ENCODE data around the gene OSGIN1.

The OSGIN1 gene

GRCh38 chr16:83977056-83977815 lies 24.2 kb downstream of the OSGIN1 start:
- no peak for TF ChIP-seq CTCF (IDR thresholded peaks at IDR 0.05)
- no peaks in the 10 kb centered on the region for H3K4me1 ChIP-seq
- intact Hi-C loops (cut with DNase I; ENCODE audit: low total_unique reads) = no loop called here
- no peak overlapping the region for H3K27ac ChIP-seq
- no peak overlapping the region for H3K4me3 ChIP-seq
- H3K36me3 ChIP-seq = no peaks in the 10 kb centered on the region
- H3K27me3 ChIP-seq = peaks cover 0 to 9% of the 10 kb centered on the region in 2 donors
- DNase-seq = no peak
- peaks cover 0 to 12% (median 4%) of the 10 kb centered on the region in 3 donors for H3K9me3 ChIP-seq

- H3K36me3 ChIP-seq = no peaks in the 10 kb centered on the region
- no peak for DNase-seq
- no peak overlapping the region for H3K27ac ChIP-seq
- TF ChIP-seq CTCF (IDR thresholded peaks at IDR 0.05) = no peak
- H3K9me3 ChIP-seq = peaks cover 0 to 12% (median 4%) of the 10 kb centered on the region in 3 donors
- peaks cover 0 to 9% of the 10 kb centered on the region in 2 donors for H3K27me3 ChIP-seq
- H3K4me1 ChIP-seq = no peaks in the 10 kb centered on the region
- intact Hi-C loops (cut with DNase I; ENCODE audit: low total_unique reads) = no loop called here
- no peak overlapping the region for H3K4me3 ChIP-seq
These were observed 25.4 kb downstream of the OSGIN1 start for GRCh38 chr16:83978401-83978904.

GRCh38 chr16:83979441-83979840 lies 26.4 kb downstream of the OSGIN1 start:
- intact Hi-C loops (cut with DNase I; ENCODE audit: low total_unique reads) = no loop called here
- Histone ChIP-seq H3K27me3 (peaks cover 0 to 9% of the 10 kb centered on the region in 2 donors), H3K9me3 (peaks cover 0 to 12% (median 4%) of the 10 kb centered on the region in 3 donors), H3K4me1 (no peaks in the 10 kb centered on the region), H3K4me3 (no peak overlapping the region), H3K27ac (no peak overlapping the region), H3K36me3 (no peaks in the 10 kb centered on the region)
- DNase-seq = no peak
- TF ChIP-seq CTCF (IDR thresholded peaks at IDR 0.05) = no peak

- no peak for TF ChIP-seq CTCF (IDR thresholded peaks at IDR 0.05)
These were observed 27.8 kb downstream of the OSGIN1 start for GRCh38 chr16:83980794-83981193.

GRCh38 chr16:83981799-83982198 lies 28.8 kb downstream of the OSGIN1 start:
- Histone ChIP-seq H3K4me1 (no peaks in the 10 kb centered on the region), H3K27me3 (no peaks in the 10 kb centered on the region), H3K36me3 (no peaks in the 10 kb centered on the region), H3K9me3 (peaks cover 0 to 12% (median 4%) of the 10 kb centered on the region in 3 donors), H3K4me3 (no peak overlapping the region), H3K27ac (no peak overlapping the region)
- intact Hi-C loops (cut with DNase I; ENCODE audit: low total_unique reads) = no loop called here
- TF ChIP-seq CTCF (IDR thresholded peaks at IDR 0.05) = no peak
- no peak for DNase-seq

More at GRCh38 chr16:83980794-83981193, 27.8 kb downstream of the OSGIN1 start:
- intact Hi-C loops (cut with DNase I; ENCODE audit: low total_unique reads) = no loop called here
- DNase-seq = no peak
- no peaks in the 10 kb centered on the region for H3K36me3 ChIP-seq
- no peak overlapping the region for H3K4me3 ChIP-seq
- no peaks in the 10 kb centered on the region for H3K4me1 ChIP-seq
- H3K27me3 ChIP-seq = peaks cover 0 to 2% of the 10 kb centered on the region in 2 donors
- peaks cover 0 to 12% (median 4%) of the 10 kb centered on the region in 3 donors for H3K9me3 ChIP-seq
- no peak overlapping the region for H3K27ac ChIP-seq
